GM12873 (cell line): ENCODE measurements around the gene RRP1.

ENCODE experiments used
- TF ChIP-seq, protein P1 (sequence below): IDR thresholded peaks from 2 replicates; pipeline ENCODE4 v1.5.1; 2012; ENCODE audit warnings: low read depth, mild to moderate bottlenecking, moderate library complexity, low read length, control low read depth; ENCODE audit not compliant: insufficient read depth; ENCODE audit errors: missing control alignments

Gene RRP1

DNA sequence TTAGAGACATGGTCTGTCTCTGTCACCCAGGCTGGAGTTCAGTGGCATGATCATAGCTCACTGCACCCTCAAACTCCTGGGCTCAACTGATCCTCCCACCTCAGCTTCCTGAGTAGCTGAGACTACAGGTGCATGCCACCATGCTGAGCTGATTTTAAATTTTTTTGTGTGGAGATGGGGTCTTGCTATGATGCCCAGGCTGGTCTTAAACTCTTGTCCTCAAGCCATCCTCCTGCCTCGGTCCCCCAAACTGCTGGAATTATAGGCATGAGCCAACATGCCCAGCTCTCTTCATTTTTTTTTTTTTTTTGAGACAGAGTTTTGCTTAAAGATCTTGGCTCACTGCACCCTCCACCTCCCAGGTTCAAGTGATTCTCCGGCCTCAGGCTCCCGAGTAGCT is 50.9 kb downstream of the RRP1 start:
- TF ChIP-seq, protein P1, sequence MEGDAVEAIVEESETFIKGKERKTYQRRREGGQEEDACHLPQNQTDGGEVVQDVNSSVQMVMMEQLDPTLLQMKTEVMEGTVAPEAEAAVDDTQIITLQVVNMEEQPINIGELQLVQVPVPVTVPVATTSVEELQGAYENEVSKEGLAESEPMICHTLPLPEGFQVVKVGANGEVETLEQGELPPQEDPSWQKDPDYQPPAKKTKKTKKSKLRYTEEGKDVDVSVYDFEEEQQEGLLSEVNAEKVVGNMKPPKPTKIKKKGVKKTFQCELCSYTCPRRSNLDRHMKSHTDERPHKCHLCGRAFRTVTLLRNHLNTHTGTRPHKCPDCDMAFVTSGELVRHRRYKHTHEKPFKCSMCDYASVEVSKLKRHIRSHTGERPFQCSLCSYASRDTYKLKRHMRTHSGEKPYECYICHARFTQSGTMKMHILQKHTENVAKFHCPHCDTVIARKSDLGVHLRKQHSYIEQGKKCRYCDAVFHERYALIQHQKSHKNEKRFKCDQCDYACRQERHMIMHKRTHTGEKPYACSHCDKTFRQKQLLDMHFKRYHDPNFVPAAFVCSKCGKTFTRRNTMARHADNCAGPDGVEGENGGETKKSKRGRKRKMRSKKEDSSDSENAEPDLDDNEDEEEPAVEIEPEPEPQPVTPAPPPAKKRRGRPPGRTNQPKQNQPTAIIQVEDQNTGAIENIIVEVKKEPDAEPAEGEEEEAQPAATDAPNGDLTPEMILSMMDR = no peak

DNA sequence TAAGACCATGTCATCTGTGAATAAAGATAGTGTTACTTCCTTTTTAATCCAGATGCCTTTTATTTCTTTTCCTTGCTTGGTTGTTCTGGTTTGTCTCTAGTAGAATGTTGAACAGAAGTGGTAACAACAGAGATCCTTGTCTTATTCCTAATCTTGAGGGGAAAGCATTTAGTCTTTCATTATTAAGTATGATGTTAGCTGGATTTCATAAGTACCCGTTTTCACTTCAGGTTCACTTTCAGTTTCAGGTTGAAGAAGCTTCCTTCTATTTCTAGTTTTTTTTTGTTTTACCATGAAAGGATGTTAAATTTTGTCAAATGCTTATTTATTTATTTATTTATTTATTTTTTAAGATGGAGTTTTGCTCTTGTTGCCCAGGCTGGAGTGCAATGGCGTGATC is 53.4 kb downstream of the RRP1 start:
- TF ChIP-seq, protein P1 = no peak

- TF ChIP-seq, protein P1 = no peak
These were observed 56.0 kb downstream of the RRP1 start for GRCh38 chr21:43845386-43845785.

DNA sequence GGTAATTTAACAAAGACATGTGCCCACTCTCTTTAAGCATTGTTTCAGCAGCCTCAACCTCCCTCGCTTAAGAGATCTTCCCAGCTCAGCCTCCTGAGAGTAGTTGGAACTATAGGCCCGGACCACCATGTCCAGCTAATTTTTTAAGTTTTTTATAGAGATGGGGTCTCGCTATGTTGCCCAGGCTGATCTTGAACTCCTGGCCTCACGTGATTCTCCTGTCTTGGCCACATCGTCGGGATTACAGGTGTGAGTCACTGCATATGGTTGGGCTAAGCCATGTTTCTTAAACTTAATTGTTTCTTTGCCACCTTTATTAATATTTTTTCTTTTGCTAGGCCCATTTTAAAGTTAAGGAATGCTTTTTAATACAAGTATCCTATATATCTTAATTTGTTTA is 57.1 kb downstream of the RRP1 start:
- TF ChIP-seq, protein P1 = no peak

DNA sequence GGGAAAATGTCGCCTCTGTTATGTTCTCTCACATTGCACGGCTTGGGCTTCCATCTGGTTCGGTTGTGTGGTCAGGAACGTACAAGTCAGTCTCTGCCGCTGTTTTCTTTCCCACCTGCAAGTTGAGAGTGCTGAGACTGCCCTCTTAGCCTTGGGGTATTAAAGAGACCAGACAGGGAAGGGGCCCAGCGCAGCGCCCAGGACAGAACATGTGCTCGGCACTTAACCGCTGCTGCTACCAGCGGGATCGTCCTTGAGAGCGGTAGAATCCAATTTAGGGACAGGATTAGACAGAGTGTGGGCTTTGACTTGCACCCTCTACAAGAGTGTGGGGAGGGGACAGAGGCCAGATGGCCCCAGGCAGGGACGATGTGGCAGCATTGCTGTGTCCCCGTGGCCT is 57.9 kb downstream of the RRP1 start:
- TF ChIP-seq, protein P1 = no peak

- TF ChIP-seq, protein P1 = no peak
These were observed 59.4 kb downstream of the RRP1 start for GRCh38 chr21:43848771-43849170.

- TF ChIP-seq, protein P1 = no peak
These were observed 60.3 kb downstream of the RRP1 start for GRCh38 chr21:43849532-43850299.
